ENCODE measurements around the gene CAMTA1.
"Not testable (repeated sequence)": the region's sequence is repeated elsewhere in the genome, so short reads cannot be mapped to it uniquely, and the experiment has no call there.

CAMTA1 gene

DNA sequence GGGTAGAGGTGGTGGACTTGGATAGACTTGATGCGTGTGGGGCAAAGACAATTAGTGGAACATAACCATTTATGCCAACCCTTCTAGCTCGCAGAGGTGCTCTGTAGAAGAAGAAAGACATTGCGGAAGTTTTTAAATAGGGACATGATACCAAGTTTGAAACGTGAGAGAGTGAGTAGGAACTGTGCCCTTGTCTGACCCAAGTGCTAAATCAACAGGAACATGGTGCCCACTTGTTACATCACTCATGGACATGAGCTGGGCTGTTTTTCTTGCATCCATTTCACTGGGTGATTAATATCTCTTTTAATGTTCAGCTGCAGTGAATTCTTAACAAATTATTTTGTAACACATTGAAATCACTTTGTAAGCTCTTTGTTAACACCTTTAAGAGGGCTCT, 577.7 kb downstream of the CAMTA1 start:
- DNase-seq: no peak

DNA sequence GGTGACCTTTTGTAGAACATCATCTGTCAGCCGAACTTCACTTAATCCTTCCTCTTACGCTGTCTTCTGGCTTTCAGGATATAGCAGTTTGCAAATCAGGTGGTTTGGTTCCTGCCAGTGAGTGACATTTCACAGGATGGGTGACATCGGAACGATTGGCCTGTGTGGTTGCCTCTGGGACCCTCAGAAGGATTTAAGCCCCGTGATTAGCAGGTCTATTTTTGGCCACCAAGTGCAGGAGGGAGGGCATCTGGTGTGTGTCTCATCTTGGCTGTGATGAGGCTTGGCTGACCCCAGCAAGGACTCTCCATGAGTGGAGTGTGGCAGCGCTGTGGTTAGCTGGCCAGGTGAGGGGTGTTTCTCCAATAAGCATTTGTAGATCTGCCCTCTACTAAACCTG, 578.2 kb downstream of the CAMTA1 start:
- no peak for DNase-seq

DNA sequence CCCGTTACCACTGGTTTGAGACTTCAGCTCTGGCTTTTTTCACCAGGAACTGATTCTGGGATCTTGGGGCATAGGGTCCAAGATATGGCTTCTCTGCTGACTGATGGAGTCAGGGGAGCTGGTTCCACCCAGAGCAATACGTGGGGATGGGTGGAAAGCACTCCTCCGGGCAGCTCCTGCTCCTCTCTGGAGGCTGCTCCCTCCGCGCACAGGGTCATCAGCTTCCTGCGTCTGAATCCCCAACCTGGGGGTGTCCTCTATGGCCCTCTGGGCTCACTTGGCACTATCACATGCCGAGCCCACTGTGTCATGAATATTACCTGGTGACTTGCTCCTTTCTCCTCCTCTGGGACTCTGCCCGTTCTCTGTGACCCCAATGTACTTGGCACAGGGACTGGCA, 580.5 kb downstream of the CAMTA1 start:
- no peak for DNase-seq

DNA sequence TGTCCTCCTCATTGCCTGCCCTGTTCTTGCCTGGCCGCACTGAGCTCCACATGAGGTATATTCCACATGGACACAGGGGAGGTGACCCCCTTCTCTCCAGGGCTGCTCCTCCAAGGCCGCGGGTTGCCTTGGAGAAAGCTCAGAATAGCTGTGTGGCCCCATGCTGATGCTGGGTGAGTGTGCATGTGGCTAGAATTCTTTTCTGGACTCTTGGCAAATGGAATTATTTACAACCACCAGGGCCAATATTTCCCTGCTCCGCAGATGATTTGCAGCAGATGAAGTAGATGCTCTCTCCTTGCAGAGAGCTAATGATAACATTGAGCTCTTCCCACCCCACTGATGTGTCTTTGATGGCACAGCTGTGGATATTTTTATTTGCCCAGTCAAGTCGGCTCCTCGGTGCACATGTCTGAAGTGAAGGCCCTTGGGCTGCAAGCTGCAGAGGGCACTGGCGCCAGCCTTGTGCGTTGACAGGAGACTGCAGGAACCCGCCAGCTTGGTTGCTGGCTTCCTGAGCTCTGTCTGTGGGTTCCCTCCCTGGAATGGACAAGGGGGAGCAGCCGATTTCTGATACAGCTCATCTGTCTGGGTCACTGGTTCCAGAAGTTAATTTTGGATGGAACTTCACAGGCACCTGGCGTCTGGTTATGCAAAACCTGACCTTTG, 581.2 kb downstream of the CAMTA1 start:
- no peak for DNase-seq

DNA sequence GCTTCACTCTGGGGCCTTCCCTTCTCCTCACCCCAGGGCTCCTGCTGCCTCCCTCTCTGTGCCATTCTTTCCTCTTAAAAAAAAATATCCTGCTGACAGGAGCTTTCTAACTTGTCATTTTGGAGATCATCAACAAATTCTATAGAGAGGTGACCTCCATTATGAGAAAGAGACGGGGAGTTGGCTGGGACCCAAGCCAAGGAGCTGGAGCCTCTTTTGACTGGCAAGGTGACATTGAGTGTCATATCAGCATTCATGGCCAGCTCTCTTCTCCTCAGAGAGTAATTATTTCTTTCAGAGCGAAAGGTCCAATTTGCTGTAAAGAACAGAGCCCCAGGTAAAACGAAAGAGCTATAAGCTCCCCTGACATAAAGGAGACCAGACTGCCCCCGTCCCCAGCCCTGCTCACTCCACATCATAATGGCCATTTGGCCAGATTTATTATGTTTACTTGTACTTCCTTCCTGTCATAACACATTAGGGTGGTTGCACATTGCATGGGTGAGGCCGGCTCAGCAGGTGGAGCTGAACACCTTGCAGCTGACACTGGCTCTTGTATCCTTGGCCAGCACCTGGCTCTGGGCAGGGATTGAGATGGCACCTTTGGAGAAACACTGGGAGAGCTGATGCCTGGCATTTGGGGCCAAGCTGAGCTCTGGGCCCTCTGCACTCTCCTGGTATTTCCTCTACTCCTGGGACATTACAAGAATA, 581.9 kb downstream of the CAMTA1 start:
- no peak for DNase-seq

DNA sequence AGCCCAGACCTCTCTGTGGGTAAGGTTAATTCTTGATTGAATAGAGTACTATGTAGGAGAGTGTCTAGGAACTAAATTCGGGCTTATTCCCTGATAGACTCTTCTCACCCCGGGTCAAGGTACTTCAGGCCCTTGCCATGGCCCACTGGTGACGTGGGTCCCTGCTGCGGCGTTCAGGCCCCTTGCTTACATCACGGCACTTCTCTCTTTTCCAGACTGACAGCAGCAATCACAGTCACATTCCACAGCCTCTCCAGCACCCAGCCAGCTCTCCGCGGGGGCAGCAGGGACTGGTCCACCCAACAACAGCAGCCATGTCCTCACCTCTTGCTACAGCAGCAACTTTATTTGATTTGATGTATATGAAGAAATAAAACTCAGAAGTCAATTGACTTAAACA, 584.6 kb downstream of the CAMTA1 start:
- DNase-seq: no peak

DNA sequence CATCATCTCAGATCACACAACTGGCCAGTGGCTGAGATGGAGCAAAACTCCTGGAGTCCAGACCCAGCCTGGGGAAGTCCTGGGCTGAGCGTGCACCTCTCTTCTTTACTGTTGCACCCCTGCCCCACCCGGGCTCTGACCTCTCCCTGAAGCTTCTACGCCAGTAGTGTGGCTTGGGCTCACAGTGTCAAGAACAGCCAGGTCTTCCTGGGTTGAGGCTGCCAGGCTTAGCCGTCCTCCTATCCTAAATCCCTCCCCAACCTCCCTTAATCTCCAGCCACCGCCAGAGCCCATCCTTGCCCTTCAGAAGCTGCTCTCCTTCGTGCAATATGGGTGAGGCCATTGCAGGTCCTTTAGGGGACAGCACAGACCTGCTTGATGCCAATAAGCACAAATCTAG, 586.7 kb downstream of the CAMTA1 start:
- DNase-seq: no peak

DNA sequence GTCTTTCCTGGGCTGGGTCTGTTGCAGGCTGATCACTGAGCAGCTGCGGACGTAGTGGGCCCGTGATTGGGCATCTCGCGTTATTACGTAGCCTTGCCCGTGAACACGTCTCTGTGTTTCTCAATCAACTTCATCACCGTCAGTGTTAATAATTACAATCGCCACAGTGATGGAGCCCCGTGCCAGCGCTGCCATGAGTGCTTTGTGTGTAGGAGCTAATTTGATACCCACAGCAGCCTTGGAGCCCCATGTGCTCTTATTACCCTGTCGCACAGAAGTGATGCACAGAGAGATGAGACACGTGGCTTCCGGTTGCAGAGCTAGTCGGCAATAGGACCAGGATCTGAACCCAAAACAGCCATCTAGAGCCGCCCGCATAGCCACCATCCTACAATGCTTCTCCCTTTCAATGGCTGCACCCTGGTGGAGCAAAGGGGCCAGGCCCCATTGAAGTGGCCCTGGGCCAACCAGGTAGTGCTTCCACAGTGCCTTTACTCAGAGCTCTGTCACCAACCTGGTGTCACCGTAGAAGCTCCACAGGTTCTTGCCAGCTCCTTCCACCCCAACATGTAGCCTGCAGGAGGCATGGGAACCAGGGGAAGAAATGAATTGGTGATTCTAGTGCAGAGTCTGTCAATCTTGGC, 587.3 kb downstream of the CAMTA1 start:
- no peak for DNase-seq

DNA sequence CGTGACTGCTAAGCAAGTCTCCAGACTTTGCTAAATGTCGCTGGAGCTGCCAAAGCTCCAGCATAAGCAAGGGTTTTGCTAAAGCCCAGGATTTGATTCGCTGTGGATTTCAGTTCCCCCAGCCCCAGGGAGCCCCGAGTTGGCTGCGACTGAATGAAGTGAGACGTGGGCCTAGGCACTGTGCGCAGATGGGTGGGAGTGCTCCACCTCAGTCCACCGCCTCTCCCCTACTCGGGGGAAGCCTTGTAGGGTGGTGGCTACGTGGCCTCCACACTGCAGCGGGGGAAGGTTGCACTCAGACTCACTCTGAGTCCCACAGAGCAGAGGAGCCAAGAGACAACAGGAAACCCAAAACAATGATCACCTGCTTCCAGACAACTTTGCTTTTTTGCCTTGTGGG, 588.0 kb downstream of the CAMTA1 start:
- no peak for DNase-seq

DNA sequence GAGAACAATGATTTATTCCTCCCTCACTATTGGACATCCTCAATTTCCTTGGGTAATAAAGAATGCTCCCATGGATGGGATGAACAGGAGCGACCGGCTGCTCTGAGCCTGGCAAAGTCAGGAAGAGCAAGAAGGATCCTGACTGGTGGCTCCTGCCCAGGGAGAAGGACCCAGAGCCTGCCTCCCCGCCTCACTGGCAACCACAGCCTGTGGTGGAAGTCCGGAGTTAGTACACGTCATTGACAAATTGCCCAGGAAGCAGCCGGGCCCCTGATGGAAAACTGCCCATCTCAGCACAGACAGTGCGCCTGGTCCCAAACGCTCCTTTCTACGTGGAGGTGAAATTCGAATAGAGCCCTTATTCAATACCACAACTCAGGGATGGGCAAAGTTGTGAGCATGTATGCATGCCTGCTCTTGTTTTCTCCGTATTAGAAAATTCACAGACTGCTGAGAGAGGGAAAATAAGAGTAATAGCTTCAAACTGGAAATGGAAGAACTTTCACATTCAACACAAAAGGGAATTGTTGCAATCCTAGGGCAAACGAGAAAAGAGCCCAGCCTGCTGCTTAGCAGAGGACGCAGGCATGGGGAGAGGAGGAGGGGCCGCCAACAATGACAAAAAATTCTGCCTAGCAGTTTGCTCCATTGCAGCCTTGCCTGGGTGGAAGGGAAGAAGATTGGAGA, 588.8 kb downstream of the CAMTA1 start:
- DNase-seq: no peak

DNA sequence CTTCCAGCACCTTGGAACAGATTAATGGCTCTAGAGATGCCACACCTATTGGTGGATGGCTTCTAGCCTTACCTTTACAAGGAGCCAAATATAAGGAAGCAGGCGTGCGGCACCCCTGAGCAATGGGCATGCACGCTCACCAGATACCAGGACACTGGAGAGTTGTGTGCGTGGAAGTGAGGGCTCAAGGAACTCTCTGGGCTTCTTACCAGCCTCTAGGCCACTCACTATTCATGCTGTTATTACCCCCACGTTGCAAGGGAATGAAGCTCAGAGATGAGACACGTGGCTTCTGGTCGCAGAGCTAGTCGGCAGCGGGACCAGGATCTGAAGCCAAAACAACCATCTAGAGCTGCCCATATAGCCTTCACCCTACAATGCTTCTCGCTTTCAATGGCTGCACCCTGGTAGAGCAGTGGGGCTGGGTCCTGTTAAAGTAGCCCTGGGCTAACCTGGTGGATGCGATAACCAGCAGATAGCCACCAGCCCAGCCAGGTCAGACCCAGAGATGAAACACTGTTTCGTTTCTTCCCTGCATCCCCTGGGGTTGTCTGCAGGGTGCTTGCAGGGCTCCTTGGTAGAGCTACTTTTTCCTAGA, 589.4 kb downstream of the CAMTA1 start:
- no peak for DNase-seq

DNA sequence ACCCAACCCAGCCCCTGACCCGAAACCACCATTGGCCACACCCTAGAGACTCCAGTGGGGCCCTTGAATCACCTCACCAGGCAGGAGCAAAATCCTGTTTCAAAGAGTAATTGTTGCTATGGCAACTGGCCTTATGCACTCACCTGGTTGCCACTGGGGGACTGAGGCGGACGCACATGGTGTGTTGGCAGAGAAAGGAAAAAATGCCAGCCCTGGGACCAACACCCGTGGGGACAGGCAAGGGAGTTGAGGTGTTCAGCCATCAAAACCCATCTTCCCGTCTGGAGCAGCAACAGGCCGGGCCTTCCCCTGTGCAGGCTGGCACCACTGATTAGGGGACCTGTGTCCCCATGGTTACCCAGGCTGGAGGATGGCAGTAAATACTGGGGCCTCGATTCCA, 590.1 kb downstream of the CAMTA1 start:
- DNase-seq: no peak

DNA sequence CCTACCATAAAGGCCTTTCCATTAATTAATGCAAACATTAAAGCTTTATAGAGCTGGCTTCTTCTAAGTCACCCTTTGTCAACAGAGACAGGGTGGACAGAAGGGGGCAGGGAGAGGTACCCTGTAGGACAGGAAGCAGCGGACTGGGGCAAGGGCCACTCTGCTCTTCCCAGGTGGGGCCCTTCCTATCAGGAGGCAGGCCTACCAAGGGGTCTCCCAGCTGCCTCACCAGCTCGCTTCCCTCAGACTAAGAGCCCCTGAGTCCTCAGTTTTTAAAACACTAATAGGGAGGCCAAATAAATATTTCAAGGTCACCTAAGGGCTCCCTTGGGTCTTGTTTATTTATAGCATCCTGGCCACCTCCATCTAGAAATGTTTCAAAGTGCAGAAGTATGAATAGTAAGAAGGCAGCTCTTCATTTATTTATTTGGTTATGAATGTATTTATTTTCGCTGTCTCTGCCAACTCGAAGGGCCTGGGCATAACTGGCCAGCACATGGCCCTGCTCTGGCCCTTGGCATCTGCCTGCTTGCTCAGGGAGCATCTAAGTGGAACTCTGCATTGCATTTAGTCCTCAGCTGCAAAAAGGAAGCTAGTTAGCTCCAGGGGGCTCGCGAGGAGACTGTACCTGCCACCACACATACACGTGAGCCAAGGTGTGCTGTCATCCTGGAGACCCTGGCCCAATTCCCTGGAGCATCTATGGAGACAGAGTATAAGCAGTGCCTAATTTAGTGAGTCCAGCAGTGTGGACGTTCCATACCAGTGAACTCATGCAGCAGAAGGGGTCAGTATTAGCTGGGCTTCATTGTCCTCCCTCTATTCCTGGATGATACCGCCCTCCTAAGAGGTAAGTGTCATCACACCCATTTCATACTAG, 590.8 kb downstream of the CAMTA1 start:
- DNase-seq: no peak

DNA sequence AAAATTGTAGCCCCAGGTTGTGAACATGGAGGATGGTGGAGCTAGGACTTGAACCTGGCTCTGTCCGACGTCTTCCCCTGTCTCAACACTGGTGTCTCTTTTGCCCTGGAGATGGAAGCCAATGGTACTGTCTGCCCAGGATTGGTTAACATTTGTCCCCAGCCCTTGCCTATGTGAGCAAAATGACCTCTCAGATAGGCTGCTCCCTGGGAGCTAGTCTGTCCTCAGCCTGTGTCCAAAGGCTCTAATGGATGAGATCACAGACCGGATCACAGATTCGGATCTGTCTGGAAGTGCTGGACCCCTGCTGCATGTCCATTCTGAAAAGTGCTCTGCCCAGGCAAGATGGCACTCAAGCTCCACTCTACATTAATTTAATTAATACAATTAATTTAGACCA, 591.4 kb downstream of the CAMTA1 start:
- no peak for DNase-seq

DNA sequence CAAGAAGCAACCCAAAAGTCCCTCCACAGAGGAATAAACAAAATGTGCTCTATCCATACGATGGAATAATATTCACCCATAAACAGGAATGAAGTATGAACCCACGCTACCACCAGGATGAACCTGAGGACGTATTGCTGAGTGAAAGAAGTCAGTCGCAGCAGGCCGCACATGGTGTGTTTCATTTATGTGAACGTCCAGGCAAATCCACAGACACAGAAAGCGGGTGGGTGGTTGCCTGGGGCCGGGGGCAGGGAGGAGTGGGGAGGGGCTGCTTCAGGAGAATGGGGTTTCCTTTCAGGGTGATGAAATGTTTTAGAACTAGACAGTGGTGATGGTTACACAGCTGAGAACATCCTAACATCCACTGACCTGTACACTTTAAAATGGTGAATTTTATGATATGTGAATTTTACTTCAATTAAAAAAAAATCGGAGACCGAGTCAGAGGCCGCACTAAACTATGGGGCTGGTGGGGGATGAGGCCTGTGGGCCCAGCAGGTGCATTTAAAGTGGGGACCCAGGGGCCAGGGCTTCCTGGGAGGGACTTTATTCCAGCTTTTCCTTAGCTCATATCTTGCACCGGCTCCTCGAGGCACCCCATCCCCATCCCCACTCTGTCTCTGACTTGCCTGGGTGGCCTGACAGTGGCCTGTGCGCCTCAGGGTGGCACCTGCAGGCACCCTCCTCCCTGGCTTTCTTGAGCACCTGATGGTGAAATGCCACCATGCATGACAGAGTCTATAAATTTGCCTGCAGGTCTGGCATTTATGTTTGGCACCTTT, 593.3 kb downstream of the CAMTA1 start:
- no peak for DNase-seq

DNA sequence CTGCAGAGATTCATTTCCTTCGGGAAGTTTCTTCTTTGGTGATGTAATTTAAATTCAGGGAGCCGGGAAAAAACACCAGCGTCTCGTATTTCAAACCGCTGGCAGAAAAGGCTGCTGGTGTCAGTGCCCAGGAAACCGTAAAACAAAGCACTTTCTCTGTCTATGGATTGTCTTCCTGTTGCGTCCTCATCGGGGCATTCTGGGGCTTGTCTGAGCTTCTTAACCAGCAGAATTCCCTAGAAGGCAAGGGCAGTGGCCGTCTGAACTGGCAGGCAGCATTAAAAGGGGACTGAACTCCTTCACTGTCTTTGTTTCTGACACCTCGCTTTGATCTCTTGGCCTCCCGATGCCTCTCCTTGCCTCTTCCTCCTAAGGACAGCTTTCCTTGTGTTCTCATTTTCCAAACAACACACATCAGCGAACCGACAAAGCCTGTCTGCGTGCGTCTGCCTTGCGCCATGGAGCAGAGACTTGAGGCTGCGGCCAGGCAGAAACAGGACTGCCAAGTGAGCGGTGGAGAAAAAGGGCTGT, 594.3 kb downstream of the CAMTA1 start:
- DNase-seq: no peak

DNA sequence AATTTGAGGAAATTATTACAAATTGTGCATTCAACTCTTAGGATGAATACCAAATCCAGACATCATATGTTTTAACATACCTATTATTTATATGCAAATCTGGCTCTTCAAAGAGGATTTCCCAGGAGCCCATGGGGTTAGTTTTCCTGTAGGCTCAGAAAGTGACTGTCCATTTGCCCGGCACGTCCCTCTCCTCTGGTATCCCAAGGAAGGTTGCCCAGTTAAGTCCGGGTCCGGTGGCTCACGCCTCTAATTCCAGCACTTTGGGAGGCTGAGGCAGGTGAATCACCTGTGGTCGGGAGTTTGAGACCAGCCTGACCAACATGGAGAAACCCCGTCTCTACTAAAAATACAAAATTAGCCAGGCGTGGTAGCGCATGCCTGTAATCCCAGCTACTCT, 594.8 kb downstream of the CAMTA1 start:
- DNase-seq: not testable (repeated sequence)

DNA sequence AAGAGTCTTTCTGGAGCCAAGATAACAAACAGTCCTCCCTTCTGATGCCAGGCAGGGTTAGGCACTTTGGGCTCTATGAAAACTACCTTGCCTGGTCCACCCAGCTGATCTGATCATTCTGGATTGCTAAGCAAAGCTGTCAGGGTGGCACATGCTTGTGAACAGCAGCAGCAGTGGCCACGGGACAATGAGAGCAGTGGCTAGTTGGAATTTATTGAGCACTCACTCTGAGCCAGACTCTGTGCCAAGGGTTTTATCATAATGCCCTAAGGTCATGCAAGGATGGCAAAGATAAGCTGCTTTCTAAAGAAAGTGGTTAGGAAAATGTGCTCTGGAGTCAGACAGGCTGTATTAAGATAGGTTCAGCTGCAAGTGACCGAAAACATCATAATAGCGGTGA, 595.5 kb downstream of the CAMTA1 start:
- DNase-seq: no peak

DNA sequence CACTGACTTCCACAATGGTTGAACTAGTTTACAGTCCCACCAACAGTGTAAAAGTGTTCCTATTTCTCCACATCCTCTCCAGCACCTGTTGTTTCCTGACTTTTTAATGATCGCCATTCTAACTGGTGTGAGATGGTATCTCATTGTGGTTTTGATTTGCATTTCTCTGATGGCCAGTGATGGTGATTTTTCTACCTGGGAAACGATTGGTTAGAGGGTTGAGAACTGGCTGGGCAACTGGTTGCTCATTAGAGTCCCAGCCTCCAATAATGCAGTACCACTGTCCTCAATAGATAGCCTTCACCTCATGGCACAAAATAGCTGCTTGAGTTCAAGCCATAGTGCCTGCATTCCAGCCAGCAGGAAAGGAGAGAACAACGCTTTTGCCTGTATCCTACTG, 596.5 kb downstream of the CAMTA1 start:
- DNase-seq: not testable (repeated sequence)

DNA sequence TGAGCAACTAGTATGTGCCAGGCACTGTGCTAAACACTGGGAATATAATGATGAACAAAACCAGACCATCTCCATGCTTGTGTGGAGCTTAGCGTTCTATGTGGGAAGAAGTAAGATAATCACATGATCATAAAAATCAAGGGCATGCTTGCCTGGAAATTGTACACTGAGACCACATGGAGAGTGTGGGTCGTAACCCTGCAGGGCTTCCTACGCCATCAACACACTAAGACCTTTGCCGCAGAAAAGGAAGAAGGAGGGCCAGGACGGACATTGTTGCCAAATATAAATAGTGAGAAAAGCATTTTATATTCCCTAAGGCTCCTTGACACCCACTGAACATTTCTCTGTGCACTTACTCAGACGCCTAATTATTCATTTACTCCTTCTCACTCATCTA, 597.7 kb downstream of the CAMTA1 start:
- no peak for DNase-seq
